ENCODE results near the gene TMEM232.

TMEM232 gene

GRCh38 chr5:110506378-110506777, 220.1 kb downstream of the TMEM232 start:
- no peak overlapping the region for H3K27ac ChIP-seq
- TF ChIP-seq CTCF (conservative IDR thresholded peaks at IDR 0.05), result no peak
- TF ChIP-seq ZFX (IDR thresholded peaks at IDR 0.05), result no peak

- H3K27ac ChIP-seq, result no peak overlapping the region
- TF ChIP-seq CTCF (conservative IDR thresholded peaks at IDR 0.05) (peak; percentile 32), ZFX (IDR thresholded peaks at IDR 0.05) (no peak)
Observed at GRCh38 chr5:110496276-110496675, 230.2 kb downstream of the TMEM232 start.

DNA sequence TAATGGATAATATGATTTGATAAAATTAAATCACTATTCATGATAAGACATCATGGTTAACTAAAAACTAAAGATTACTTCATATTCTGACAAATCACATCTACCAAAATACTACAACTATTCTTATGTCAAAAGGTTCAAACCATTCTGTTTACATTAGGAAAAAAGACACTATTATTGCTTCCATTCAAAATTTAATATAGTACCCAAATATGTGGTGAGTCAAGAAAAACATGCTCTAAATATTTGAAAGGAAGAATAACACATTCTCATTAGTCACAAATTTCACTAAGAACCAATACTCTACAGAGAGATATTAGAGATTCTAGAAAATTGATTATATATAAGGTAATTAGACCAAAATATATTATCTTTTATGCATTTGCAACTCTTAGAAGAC, 234.0 kb downstream of the TMEM232 start:
- TF ChIP-seq CTCF (conservative IDR thresholded peaks at IDR 0.05) (no peak), ZFX (IDR thresholded peaks at IDR 0.05) (no peak)
- no peak overlapping the region for H3K27ac ChIP-seq

- H3K27ac ChIP-seq, result no peak overlapping the region
Observed at GRCh38 chr5:110478895-110479294, 247.6 kb downstream of the TMEM232 start.

GRCh38 chr5:110477911-110478310, 248.6 kb downstream of the TMEM232 start:
- H3K27ac ChIP-seq, result no peak overlapping the region
- TF ChIP-seq CTCF (conservative IDR thresholded peaks at IDR 0.05) (no peak), ZFX (IDR thresholded peaks at IDR 0.05) (no peak)

More at GRCh38 chr5:110478895-110479294, 247.6 kb downstream of the TMEM232 start:
- TF ChIP-seq ZFX (IDR thresholded peaks at IDR 0.05) (no peak), CTCF (conservative IDR thresholded peaks at IDR 0.05) (no peak)

DNA sequence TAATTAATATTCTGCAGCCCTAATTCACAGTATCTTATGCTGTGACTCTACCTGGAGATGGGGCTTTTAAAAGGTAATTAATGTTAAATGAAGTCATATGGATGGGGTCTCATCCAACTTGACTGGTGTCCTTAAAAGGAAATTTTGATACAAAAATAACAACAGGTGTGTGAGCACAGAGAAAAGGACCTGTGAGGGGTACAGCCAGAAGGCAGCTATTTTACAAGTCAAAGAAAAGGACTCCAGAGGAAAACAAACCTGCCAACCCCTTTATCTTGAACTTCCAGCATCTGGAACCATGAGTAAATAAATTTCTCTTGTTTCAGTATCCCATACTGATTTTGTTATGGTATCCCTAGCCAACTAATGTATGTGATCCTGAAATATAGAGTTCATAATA, 250.3 kb downstream of the TMEM232 start:
- no peak overlapping the region for H3K27ac ChIP-seq
- TF ChIP-seq ZFX (IDR thresholded peaks at IDR 0.05) (no peak), CTCF (conservative IDR thresholded peaks at IDR 0.05) (no peak)

GRCh38 chr5:110475529-110475928, 250.9 kb downstream of the TMEM232 start:
- no peak for TF ChIP-seq CTCF (conservative IDR thresholded peaks at IDR 0.05)
- no peak for TF ChIP-seq ZFX (IDR thresholded peaks at IDR 0.05)

More at GRCh38 chr5:110475529-110475928, 250.9 kb downstream of the TMEM232 start:
- H3K27ac ChIP-seq, result no peak overlapping the region
